Endodermal cell (in vitro differentiated cells): ENCODE results near the gene AOX1. TPM values are rescaled to one million over a fixed set of nuclear protein-coding genes. Genes with fewer than 3 reads are reported as not detected.

Source experiments
- DNase-seq: peaks from one replicate; pipeline ENCODE4 v3.0.0-alpha.2; 2017
- H3K27ac ChIP-seq: 2 replicates; pipeline ENCODE4 v1.5.1; 2013; ENCODE audit warnings: mild to moderate bottlenecking, low read depth, low read length, moderate library complexity
- H3K27me3 ChIP-seq: 2 replicates; pipeline ENCODE4 v1.6.1; 2013; ENCODE audit warnings: mild to moderate bottlenecking, low read length, moderate library complexity; ENCODE audit not compliant: insufficient read depth, control insufficient read depth, poor library complexity, severe bottlenecking
- H3K36me3 ChIP-seq: 2 replicates; pipeline ENCODE4 v1.7.0; 2013; ENCODE audit warnings: mild to moderate bottlenecking, low read length, moderate library complexity; ENCODE audit not compliant: control insufficient read depth, insufficient read depth
- H3K4me1 ChIP-seq: one replicate; pipeline ENCODE4 v1.7.0; 2013; ENCODE audit warnings: low read length; ENCODE audit not compliant: control insufficient read depth, insufficient read depth
- H3K4me3 ChIP-seq: 2 replicates; pipeline ENCODE4 v1.5.1; 2013; ENCODE audit warnings: mild to moderate bottlenecking, low read length, moderate library complexity
- H3K9ac ChIP-seq: 2 replicates; pipeline ENCODE4 v1.6.1; 2013; ENCODE audit warnings: mild to moderate bottlenecking, low read length, moderate library complexity; ENCODE audit not compliant: poor library complexity, severe bottlenecking; ENCODE audit errors: extremely low read depth
- H3K9me3 ChIP-seq: 2 replicates; pipeline ENCODE4 v1.6.1; 2013; ENCODE audit warnings: mild to moderate bottlenecking, low read length, moderate library complexity; ENCODE audit not compliant: control insufficient read depth
- H3K27ac Mint-ChIP-seq: 2 replicates; pipeline ENCODE4 v1.8.0; 2020; ENCODE audit warnings: mixed read lengths
- H3K27me3 Mint-ChIP-seq: 2 replicates; pipeline ENCODE4 v1.8.0; 2021; ENCODE audit warnings: mild to moderate bottlenecking, mixed read lengths; ENCODE audit not compliant: insufficient read depth
- H3K36me3 Mint-ChIP-seq: 2 replicates; pipeline ENCODE4 v1.8.0; 2020; ENCODE audit warnings: low read depth, mixed read lengths
- H3K4me1 Mint-ChIP-seq: 2 replicates; pipeline ENCODE4 v1.8.0; 2020; ENCODE audit warnings: mixed read lengths
- H3K4me3 Mint-ChIP-seq: 2 replicates; pipeline ENCODE4 v1.8.0; 2020; ENCODE audit warnings: mild to moderate bottlenecking, moderate library complexity, mixed read lengths
- H3K9me3 Mint-ChIP-seq: 2 replicates; pipeline ENCODE4 v1.8.0; 2020; ENCODE audit warnings: mild to moderate bottlenecking, mixed read lengths
- WGBS, 2 experiments: methylation state at CpG; one replicate each; pipeline versions ENCODE4 v1.1.5 to v1.1.7; 2013; ENCODE audit warnings: missing lambda C conversion rate in 2 of 2, mixed read lengths in 1 of 2; ENCODE audit not compliant: insufficient coverage in 1 of 2, insufficient read length in 1 of 2; 5-methylcytosine and 5-hydroxymethylcytosine counted together
- total RNA-seq, 2 donors: library from RNA; stranded (reverse); fragmentation: NEBNext Ultra II Directional in 1 of 2; extraction: Animal tissue kit (Norgen Biotek cat#: 25700) in 1 of 2; gene quantifications; 2 replicates in 1 of 2; 3 replicates in 1 of 2; pipeline ENCODE4 v1.2.1, GENCODE V29; 2021
- TF ChIP-seq, protein P1 (sequence below): fragments of 200-600 bp; sonication (generic); conservative IDR thresholded peaks from 2 replicates; pipeline ENCODE4 v1.5.0; 2021; ENCODE audit warnings: antibody characterized with exemption, mild to moderate bottlenecking

Gene AOX1
- total RNA-seq, 2 donors from 2014 or later = 8.8 to 15.5 TPM

GRCh38 chr2:200603972-200604371, 18.2 kb downstream of the AOX1 start:
- H3K27me3 Mint-ChIP-seq = no peaks in the 10 kb centered on the region
- no peak overlapping the region for H3K9ac ChIP-seq

DNA sequence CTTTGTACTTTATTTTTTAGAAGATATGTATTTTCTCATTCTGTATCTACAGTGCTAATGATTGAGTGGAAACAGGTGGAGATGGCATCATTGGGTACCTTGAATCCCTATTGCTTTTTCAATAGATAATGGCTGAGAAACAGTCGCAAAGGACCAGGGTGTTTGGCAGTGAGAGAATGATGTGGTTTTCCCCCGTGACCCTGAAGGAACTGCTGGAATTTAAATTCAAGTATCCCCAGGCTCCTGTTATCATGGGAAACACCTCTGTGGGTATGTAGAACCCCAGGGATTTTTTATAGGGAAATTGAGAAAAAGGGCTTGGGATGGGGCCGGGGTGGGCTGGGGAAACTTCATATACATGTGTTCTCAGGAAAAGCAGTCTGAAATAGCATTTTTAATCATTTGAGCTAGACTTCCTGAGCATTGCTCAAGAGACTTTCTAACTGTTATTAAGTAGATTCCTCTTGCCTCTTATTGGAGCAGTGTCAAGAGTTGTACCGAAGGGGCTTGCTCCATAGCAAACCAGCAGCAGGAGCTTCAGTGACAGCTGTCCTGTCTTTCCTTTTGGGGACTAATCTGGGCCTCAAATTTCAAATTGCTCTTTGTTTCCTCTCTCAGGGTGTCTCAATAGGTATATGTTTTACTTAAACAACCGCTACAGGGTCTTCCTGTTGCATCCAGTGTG, 18.9 kb downstream of the AOX1 start:
- Histone ChIP-seq H3K4me3 (no peak overlapping the region), H3K27me3 (no peaks in the 10 kb centered on the region), H3K4me1 (no peaks in the 10 kb centered on the region), H3K9ac (no peak overlapping the region), H3K9me3 (no peaks in the 10 kb centered on the region), H3K27ac (no peak overlapping the region), H3K36me3 (no peaks in the 10 kb centered on the region)
- Mint-ChIP-seq H3K9me3 (peaks cover 15% of the 10 kb centered on the region), H3K4me1 (peaks cover 4% of the 10 kb centered on the region), H3K36me3 (peaks cover 27% of the 10 kb centered on the region), H3K27me3 (no peaks in the 10 kb centered on the region), H3K27ac (no peak overlapping the region), H3K4me3 (no peak overlapping the region)
- TF ChIP-seq, protein P1, sequence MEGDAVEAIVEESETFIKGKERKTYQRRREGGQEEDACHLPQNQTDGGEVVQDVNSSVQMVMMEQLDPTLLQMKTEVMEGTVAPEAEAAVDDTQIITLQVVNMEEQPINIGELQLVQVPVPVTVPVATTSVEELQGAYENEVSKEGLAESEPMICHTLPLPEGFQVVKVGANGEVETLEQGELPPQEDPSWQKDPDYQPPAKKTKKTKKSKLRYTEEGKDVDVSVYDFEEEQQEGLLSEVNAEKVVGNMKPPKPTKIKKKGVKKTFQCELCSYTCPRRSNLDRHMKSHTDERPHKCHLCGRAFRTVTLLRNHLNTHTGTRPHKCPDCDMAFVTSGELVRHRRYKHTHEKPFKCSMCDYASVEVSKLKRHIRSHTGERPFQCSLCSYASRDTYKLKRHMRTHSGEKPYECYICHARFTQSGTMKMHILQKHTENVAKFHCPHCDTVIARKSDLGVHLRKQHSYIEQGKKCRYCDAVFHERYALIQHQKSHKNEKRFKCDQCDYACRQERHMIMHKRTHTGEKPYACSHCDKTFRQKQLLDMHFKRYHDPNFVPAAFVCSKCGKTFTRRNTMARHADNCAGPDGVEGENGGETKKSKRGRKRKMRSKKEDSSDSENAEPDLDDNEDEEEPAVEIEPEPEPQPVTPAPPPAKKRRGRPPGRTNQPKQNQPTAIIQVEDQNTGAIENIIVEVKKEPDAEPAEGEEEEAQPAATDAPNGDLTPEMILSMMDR = no peak
- 91 to 96% methylated on average over 4 to 5 of the region's 5 CpGs for WGBS, 2 experiments
- no peak for DNase-seq

More at GRCh38 chr2:200603972-200604371, 18.2 kb downstream of the AOX1 start:
- no peaks in the 10 kb centered on the region for H3K9me3 ChIP-seq
- peaks cover 7% of the 10 kb centered on the region for H3K4me1 Mint-ChIP-seq
- no peak overlapping the region for H3K27ac ChIP-seq
- no peak overlapping the region for H3K27ac Mint-ChIP-seq
- TF ChIP-seq, protein P1 = no peak
- H3K36me3 Mint-ChIP-seq = peaks cover 27% of the 10 kb centered on the region
- no peak for DNase-seq
- peaks cover 15% of the 10 kb centered on the region for H3K9me3 Mint-ChIP-seq
- no peak overlapping the region for H3K4me3 Mint-ChIP-seq
- H3K4me3 ChIP-seq = no peak overlapping the region
- H3K36me3 ChIP-seq = no peaks in the 10 kb centered on the region
- WGBS, 2 experiments = 80 to 87% methylated on average over 1 to 3 of the region's 3 CpGs
- no peaks in the 10 kb centered on the region for H3K4me1 ChIP-seq
- no peaks in the 10 kb centered on the region for H3K27me3 ChIP-seq

DNA sequence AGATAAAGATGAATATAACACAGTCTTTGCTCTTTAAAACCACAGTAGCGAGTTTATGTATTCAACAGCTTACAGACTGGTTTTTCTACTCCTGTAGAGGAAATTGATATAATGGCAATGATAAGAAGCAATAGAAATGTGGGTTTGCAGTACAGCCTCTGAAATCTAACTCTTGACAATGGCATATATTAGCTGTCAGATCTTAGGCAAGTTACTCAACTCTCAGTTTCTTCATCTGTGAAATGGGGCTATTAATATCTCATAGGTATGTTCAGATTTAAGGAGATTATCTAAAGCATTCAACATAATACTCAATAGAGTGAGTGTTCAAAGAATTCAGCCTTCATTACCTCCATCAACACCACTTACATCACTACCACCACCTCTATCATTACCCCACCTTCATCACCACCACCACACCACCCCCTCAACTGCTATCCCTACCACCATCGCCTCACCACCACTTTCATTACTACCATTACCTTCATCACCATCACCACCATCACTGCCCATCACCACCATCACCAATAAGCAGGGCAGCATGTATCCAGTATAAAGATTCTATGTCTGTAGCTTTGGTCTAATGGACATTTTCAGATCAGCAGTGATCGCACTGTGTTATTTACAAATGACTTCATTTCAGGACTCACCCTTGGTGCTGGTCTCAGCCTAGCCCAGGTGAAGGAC, 22.7 kb downstream of the AOX1 start:
- Histone ChIP-seq H3K9me3 (no peaks in the 10 kb centered on the region), H3K36me3 (no peaks in the 10 kb centered on the region), H3K4me3 (no peak overlapping the region), H3K4me1 (no peaks in the 10 kb centered on the region), H3K27ac (no peak overlapping the region), H3K27me3 (no peaks in the 10 kb centered on the region), H3K9ac (no peak overlapping the region)
- H3K36me3 Mint-ChIP-seq = peaks cover 29% of the 10 kb centered on the region
- 83 to 85% methylated on average over 3 of the region's 3 CpGs for WGBS, 2 experiments
- no peak overlapping the region for H3K27ac Mint-ChIP-seq
- no peak for DNase-seq
- H3K27me3 Mint-ChIP-seq = no peaks in the 10 kb centered on the region
- no peaks in the 10 kb centered on the region for H3K4me1 Mint-ChIP-seq
- peaks cover 15% of the 10 kb centered on the region for H3K9me3 Mint-ChIP-seq
- H3K4me3 Mint-ChIP-seq = no peak overlapping the region
- TF ChIP-seq, protein P1 = no peak
